ENCODE measurements around the gene RASGRP1.

The RASGRP1 gene

DNA sequence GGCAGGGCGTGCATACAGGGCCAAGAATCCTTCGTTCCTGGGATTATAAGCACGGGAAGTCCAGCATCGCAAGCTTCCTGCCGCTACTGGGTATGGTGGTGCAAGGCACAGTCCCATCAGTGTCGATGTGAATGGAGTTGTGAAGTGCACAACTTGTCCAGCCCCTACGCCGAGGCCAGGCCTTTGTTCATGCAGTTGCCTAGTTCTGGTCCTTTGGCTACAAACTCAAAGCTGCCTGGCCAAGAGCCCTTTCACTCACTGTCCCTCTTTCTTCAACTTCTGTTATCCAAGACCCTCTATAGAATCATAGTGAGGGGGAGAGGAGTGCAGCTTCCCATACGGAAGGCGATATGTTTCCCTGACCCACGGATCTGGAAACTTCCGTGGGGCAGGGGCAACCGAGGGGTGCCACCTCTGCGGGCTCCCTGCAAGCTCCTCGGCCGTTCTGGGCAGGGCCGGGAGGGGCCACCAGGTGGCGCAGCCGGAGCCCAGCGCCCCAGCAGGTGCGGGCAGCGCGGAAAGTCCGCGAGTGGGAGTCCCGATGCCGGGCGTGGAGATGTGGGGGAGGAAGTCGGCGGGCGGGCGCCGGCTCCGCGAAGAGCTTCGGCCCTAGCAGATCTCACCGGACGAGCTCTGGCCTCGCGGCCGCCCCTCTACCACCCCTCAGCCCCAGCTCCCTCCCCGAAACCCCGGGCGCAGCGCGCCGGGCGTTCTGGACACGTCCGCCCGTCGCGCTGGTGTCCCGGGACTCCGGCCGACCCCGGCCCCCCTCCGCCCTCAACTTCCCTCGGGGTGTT lies 693 bp downstream of the RASGRP1 start:
- DNase-seq: no peak

GRCh38 chr15:38562278-38562677 lies 2.3 kb downstream of the RASGRP1 start:
- DNase-seq: no peak

GRCh38 chr15:38560456-38560926 lies 4.1 kb downstream of the RASGRP1 start:
- no peak for DNase-seq

DNA sequence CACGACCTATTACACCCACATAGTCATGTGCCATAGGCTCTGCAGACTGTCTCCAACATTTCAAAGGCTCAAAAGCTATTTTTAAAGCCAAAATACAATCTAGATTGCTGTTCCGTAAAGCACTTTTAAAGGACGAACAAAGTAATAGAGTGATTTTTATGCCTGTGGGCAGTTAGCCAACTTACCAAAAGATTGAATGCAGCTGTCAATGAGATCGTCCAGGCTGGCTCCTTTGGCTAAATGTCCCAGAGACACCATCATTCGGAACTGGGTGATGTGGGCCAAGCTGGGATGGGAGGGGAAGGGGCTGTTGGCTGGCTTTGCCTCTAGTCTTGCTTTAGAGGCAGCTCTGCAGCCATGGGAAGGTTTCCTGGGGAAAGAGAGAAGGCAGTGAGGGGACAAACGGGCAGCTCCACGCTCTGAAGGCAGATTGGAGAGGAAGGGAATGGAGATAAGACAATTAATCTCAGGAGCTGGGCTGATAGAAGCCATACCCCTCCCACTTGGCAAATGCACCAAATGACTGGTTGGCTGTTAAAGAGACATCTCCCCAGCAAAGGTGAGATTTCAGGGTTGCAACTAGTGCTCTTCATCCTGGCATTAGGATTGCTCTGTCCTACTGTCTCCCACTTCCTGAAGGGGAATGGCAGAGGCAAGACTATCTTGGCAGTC lies 4.8 kb downstream of the RASGRP1 start:
- no peak for DNase-seq

DNA sequence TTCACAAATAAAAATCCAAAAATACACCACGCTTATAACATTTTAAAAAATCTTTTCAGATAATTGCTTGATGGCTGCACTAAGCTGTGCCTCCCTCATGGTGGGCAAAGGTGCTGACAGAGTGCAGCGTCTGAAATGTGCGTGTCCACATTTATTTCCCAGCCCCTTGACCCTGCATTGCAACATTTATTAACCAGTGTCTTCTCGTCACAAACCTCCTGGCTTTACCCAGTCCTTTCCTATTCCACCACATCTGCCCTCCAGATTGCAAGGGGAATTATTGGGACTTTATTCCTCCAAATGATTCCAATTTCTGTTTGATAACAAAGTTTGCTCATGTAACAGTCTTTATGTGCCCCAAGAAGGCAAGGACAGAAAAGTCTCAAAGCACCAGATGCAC lies 5.5 kb downstream of the RASGRP1 start:
- DNase-seq: no peak

GRCh38 chr15:38558372-38559059 lies 6.1 kb downstream of the RASGRP1 start:
- no peak for DNase-seq

DNA sequence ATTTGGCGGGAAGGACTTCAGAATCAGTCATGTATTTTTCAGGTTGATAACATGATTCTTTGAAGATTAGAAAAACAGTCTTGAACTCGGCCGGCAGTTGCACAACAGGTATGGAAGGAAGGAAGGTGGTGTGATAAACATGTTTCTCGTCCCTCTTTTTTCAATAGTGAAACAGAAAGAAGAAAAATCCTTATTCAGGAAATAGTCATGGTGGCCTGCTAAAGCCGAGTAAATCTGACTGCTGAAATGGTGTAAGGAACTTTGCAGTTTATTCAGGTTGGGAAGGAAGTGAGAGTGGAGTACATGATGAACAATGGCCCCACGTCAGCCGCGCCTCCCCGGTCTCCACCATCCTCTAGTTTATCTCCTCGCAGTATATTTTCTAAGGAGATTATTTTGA lies 6.7 kb downstream of the RASGRP1 start:
- no peak for DNase-seq

- DNase-seq: no peak
Observed at GRCh38 chr15:38555686-38556334, 8.8 kb downstream of the RASGRP1 start.

DNA sequence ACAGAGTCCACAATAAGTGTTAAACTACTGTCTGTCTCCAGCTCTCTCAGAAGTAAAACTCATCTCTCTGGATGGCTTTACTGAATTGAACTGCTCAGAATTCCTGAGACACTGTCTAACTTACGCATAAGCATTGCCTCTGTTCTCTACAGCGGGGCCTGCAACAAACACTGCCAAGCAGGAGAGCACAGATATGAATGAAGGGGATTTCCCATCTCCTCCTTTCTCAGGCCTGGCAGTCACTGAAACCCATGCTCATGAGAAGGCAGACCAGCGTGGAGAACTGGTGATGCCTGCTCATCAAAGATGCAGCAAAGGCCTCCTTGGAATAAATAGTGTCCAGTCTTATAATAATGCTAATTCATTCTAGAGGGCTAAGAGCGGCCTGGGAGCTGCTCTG lies 10.3 kb downstream of the RASGRP1 start:
- DNase-seq: no peak

DNA sequence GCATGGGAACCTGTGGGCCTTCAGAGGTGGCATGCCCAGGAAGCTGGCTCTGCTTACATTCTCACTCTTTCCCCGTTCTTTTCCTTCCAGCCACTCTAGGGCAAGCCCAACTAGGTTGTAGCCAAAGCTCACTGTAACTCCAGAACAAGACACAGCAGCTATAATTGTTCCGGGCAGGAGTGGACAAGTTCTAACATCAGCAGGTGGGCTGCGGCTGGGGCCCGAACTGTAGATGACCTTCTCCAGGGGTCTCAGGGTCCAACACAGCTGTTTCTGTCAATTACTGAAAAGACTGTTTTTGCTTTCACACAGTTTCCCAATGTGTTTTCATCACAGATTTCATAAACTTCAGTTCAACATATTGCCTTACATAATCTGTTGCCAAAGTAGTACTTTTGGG lies 11.5 kb downstream of the RASGRP1 start:
- no peak for DNase-seq

GRCh38 chr15:38551720-38552648 lies 12.6 kb downstream of the RASGRP1 start:
- no peak for DNase-seq

DNA sequence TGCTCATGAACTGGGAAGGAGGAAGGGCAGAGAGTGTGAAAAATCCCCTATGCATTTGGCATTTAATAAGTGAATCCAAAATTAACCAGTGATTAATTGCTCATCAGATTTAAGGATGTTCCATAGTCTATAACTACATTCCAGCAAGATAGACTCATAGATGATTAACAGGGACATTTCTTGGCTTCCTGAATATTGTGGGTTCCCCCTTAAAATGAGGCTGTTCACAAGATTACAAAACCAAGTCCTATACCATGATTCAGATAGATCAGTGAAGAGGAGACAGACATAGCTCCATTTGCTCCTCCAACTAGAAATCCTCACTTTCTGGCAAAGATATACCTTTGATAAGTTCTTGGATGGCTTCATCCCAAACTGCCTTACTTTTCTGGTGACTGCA lies 15.4 kb downstream of the RASGRP1 start:
- no peak for DNase-seq

DNA sequence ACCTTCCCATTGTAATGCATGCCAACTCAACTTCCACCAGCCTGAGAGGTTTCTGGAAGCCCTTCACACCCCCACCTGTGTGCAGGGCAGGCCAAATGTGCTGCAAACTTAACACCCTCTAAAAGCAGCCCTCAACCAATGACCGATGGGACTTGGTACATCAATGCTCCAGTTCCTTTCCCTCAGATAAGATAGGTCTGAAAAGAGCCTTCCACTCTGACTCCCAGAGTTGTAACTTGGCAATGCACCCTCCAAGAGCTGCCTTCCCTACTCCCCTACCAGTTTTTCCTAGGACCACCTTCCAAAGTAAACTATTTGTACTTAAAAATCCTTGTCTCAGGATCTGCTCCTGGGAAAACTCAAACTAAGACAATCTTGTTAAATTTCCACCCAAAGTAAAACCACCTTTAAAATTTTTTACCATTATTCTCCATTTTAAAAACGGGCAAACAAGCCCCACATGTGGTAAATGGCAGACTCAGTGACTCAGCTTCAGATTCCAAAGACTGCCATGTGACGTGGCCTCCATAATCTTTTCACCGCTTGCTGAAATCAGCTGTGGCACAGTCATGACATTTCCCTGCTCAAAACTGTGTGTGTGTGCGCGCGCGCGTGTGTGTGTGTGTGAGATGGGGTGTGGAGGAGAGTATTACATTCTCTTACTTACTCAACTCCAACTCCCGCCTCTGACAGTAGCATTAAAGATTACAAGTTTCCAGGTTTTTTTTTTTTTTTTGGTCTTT lies 17.2 kb downstream of the RASGRP1 start:
- DNase-seq: no peak

DNA sequence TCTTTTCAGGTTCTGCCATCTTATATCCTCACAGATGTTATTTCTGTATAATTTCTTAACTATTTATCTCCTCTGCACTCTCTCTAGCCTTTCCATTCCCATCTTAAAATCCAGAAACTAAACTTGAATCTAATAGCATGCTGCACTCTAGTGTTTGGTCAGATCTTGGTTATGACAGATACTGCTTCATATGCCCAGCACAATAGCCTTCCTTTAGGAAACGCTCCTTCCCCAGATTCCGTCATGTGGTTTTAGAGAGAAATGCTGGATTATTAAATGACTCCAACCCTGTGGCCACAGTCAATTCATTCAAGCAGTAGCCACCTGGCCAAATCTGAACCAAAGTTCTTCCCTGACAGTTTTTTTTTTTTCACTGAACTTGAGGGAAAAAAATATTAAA lies 19.4 kb downstream of the RASGRP1 start:
- no peak for DNase-seq

GRCh38 chr15:38541026-38541425 lies 23.6 kb downstream of the RASGRP1 start:
- DNase-seq: no peak

DNA sequence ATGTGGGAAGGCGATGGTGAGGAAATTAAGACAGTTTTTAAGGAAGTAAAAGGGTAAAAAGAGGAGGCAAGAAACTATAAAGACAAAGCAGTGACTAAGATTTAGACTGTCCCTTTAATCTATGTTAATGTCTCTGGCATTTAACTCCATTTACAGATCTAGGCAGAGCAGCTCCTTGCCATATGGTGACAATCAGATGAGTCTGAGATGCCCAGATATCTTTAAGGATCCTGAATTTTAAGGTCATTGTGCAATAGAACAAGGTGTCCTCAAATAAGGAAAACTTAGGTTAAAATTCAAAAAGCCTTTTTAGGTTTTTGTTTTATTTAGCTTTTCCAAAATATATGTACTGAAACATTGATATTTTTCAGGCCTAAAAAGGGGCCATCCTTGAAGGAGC lies 24.1 kb downstream of the RASGRP1 start:
- DNase-seq: no peak

DNA sequence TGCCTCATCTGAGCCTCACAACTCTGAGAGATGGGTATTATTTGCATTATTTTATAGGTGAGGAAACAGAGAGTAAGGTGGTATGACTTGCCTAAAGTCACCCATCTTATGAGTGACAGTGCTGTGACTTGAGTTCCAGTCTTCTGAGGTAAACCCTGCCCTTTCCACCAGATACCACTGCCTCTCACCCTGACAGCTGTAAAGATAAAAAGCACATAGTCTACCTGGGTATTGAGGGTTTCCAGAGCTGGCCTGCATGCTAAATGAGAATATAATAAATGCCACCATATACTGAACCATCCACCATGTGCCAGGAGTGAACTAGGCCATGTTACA lies 25.6 kb downstream of the RASGRP1 start:
- DNase-seq: no peak

DNA sequence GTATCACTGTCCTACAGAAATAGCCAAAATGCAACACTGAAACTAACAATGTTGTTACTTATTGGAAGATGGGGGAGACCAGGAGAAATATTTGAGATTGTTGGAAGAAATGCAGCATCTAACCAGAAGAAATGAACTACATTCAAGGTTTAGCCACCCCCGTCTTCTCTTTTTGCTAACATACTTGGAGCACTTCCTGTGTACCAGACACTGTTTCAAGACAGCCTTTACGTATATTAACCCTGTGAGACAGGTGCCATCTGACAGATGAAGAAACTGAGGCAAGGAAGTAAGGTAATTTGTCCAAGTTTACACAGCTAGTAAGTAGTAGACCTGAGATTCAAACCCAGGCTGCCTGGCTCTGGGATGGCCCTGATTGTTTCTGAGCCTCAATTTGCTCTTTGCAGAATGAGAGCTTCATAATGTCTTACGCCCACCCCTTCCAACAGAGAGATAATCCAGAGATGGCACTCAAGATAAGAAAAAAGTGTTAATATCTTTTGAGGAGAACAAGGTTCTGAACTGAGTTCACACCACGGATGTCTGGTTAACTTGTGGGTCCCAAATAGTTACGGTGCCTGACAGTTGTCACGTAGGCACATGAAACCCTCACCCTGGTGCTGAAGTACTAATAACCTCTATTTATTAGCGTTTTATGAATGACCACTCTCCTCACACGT lies 26.1 kb downstream of the RASGRP1 start:
- DNase-seq: no peak

GRCh38 chr15:38536201-38536676 lies 28.4 kb downstream of the RASGRP1 start:
- no peak for DNase-seq

DNA sequence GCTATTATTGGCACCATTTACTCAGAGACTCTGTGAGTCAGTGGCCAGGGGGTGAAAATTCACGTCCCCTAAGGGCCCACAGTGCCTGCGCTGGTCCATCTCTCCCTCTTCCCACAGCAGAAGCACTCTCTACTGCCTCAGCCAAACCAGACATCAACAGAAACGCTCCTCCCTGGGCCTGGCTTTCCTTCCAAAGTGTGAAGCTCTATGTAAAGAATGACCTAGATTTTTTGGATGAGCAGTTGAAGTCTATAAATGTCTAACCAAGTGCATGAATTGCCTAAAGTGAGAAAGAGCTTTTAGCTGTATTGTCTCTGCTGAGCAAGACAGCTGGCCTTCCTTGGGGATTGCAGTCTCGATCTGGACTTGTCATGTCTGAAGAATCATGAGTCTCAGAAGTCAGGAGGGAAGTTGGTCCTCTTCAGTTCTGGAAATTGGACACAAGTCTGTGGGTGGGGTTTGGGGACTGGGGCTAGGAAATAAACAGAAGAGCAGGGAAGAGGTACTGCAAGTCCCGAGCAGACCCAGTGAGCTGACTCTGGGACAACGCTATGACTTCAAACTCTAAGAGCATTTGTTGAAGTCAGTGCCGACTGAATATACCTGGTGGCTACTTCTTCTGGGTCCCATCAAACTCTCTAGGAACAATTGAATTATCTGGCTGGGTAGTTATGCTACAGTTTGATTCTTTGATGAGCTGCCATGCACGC lies 29.0 kb downstream of the RASGRP1 start:
- DNase-seq: no peak
